ENCODE results near the gene RRM1.
A peak's percentile ranks its signal among the peaks of the same experiment; 100 is the strongest.

RRM1 gene

GRCh38 chr11:4083198-4083597 is 11.4 kb upstream of the RRM1 start:
- no peak overlapping the region for H3K4me3 ChIP-seq (ENCODE audit: extremely low read depth, insufficient read depth, low read length, poor library complexity, severe bottlenecking)
- H3K27ac ChIP-seq (ENCODE audit: low read depth, low read length, severe bottlenecking), result no peak overlapping the region
- WGBS, 2 experiments (ENCODE audit: insufficient coverage in 2 of 2), result 95 to 96% methylated on average over 8 of the region's 9 CpGs
- no peaks in the 10 kb centered on the region for H3K9me3 ChIP-seq (ENCODE audit: control insufficient read depth, low read length)
- H3K4me1 ChIP-seq (ENCODE audit: control insufficient read depth, insufficient read depth, low read length, poor library complexity, severe bottlenecking), result no peaks in the 10 kb centered on the region
- H3K36me3 ChIP-seq (ENCODE audit: control insufficient read depth, insufficient read depth, low read length), result peaks cover 6% of the 10 kb centered on the region

- Histone ChIP-seq H3K4me3 (ENCODE audit: extremely low read depth, insufficient read depth, low read length, poor library complexity, severe bottlenecking) (no peak overlapping the region), H3K9me3 (ENCODE audit: control insufficient read depth, low read length) (no peaks in the 10 kb centered on the region), H3K36me3 (ENCODE audit: control insufficient read depth, insufficient read depth, low read length) (peaks cover 6% of the 10 kb centered on the region), H3K27ac (ENCODE audit: low read depth, low read length, severe bottlenecking) (no peak overlapping the region), H3K4me1 (ENCODE audit: control insufficient read depth, insufficient read depth, low read length, poor library complexity, severe bottlenecking) (no peaks in the 10 kb centered on the region)
- 94 to 96% methylated on average over 8 to 9 of the region's 12 CpGs for WGBS, 2 experiments (ENCODE audit: insufficient coverage in 2 of 2)
Observed at GRCh38 chr11:4084406-4085125, 10.0 kb upstream of the RRM1 start.

GRCh38 chr11:4085575-4085974 is 9.0 kb upstream of the RRM1 start:
- Histone ChIP-seq H3K36me3 (ENCODE audit: control insufficient read depth, insufficient read depth, low read length) (peaks cover 6% of the 10 kb centered on the region), H3K9me3 (ENCODE audit: control insufficient read depth, low read length) (no peaks in the 10 kb centered on the region), H3K4me3 (ENCODE audit: extremely low read depth, insufficient read depth, low read length, poor library complexity, severe bottlenecking) (no peak overlapping the region), H3K27ac (ENCODE audit: low read depth, low read length, severe bottlenecking) (no peak overlapping the region), H3K4me1 (ENCODE audit: control insufficient read depth, insufficient read depth, low read length, poor library complexity, severe bottlenecking) (no peaks in the 10 kb centered on the region)

- no peak overlapping the region for H3K27ac ChIP-seq (ENCODE audit: low read depth, low read length, severe bottlenecking)
- H3K36me3 ChIP-seq (ENCODE audit: control insufficient read depth, insufficient read depth, low read length), result peaks cover 6% of the 10 kb centered on the region
- WGBS, 2 experiments (ENCODE audit: insufficient coverage in 2 of 2), result 95 to 96% methylated on average over 7 to 8 of the region's 8 CpGs
Observed at GRCh38 chr11:4086575-4087353, 7.8 kb upstream of the RRM1 start.

GRCh38 chr11:4087551-4087950 is 7.0 kb upstream of the RRM1 start:
- H3K9me3 ChIP-seq (ENCODE audit: control insufficient read depth, low read length), result no peaks in the 10 kb centered on the region
- H3K36me3 ChIP-seq (ENCODE audit: control insufficient read depth, insufficient read depth, low read length), result peaks cover 6% of the 10 kb centered on the region
- H3K4me3 ChIP-seq (ENCODE audit: extremely low read depth, insufficient read depth, low read length, poor library complexity, severe bottlenecking), result no peak overlapping the region
- 77 to 83% methylated on average over 4 of the region's 5 CpGs for WGBS, 2 experiments (ENCODE audit: insufficient coverage in 2 of 2)
- H3K27ac ChIP-seq (ENCODE audit: low read depth, low read length, severe bottlenecking), result no peak overlapping the region
- H3K4me1 ChIP-seq (ENCODE audit: control insufficient read depth, insufficient read depth, low read length, poor library complexity, severe bottlenecking), result no peaks in the 10 kb centered on the region

More at GRCh38 chr11:4086575-4087353, 7.8 kb upstream of the RRM1 start:
- H3K4me3 ChIP-seq (ENCODE audit: extremely low read depth, insufficient read depth, low read length, poor library complexity, severe bottlenecking), result no peak overlapping the region
- H3K4me1 ChIP-seq (ENCODE audit: control insufficient read depth, insufficient read depth, low read length, poor library complexity, severe bottlenecking), result no peaks in the 10 kb centered on the region
- H3K9me3 ChIP-seq (ENCODE audit: control insufficient read depth, low read length), result no peaks in the 10 kb centered on the region

- 100% methylated on average over 1 to 2 of the region's 2 CpGs for WGBS, 2 experiments (ENCODE audit: insufficient coverage in 2 of 2)
- H3K27ac ChIP-seq (ENCODE audit: low read depth, low read length, severe bottlenecking), result no peak overlapping the region
- no peaks in the 10 kb centered on the region for H3K4me1 ChIP-seq (ENCODE audit: control insufficient read depth, insufficient read depth, low read length, poor library complexity, severe bottlenecking)
- no peaks in the 10 kb centered on the region for H3K36me3 ChIP-seq (ENCODE audit: control insufficient read depth, insufficient read depth, low read length)
- H3K9me3 ChIP-seq (ENCODE audit: control insufficient read depth, low read length), result no peaks in the 10 kb centered on the region
- H3K4me3 ChIP-seq (ENCODE audit: extremely low read depth, insufficient read depth, low read length, poor library complexity, severe bottlenecking), result no peak overlapping the region
Observed at GRCh38 chr11:4090258-4090657, 4.3 kb upstream of the RRM1 start.

- Histone ChIP-seq H3K36me3 (ENCODE audit: control insufficient read depth, insufficient read depth, low read length) (peaks cover 6% of the 10 kb centered on the region), H3K4me3 (ENCODE audit: extremely low read depth, insufficient read depth, low read length, poor library complexity, severe bottlenecking) (no peak overlapping the region), H3K9me3 (ENCODE audit: control insufficient read depth, low read length) (no peaks in the 10 kb centered on the region), H3K27ac (ENCODE audit: low read depth, low read length, severe bottlenecking) (no peak overlapping the region), H3K4me1 (ENCODE audit: control insufficient read depth, insufficient read depth, low read length, poor library complexity, severe bottlenecking) (no peaks in the 10 kb centered on the region)
- 50% methylated on average over 1 of the region's 2 CpGs; no CpG with 5 or more reads in 1 of the 2 experiments for WGBS, 2 experiments (ENCODE audit: insufficient coverage in 2 of 2)
Observed at GRCh38 chr11:4092026-4092425, 2.6 kb upstream of the RRM1 start.

- Histone ChIP-seq H3K9me3 (ENCODE audit: control insufficient read depth, low read length) (no peaks in the 10 kb centered on the region), H3K4me1 (ENCODE audit: control insufficient read depth, insufficient read depth, low read length, poor library complexity, severe bottlenecking) (peaks cover 4% of the 10 kb centered on the region), H3K36me3 (ENCODE audit: control insufficient read depth, insufficient read depth, low read length) (peaks cover 12% of the 10 kb centered on the region), H3K27ac (ENCODE audit: low read depth, low read length, severe bottlenecking) (peak overlapping the region; percentile 93), H3K4me3 (ENCODE audit: extremely low read depth, insufficient read depth, low read length, poor library complexity, severe bottlenecking) (peak overlapping the region; percentile 66)
- 72 to 75% methylated on average over 21 to 23 of the region's 25 CpGs for WGBS, 2 experiments (ENCODE audit: insufficient coverage in 2 of 2)
Observed at GRCh38 chr11:4093519-4094347, 866 bp upstream of the RRM1 start.

- WGBS, 2 experiments (ENCODE audit: insufficient coverage in 2 of 2), result 24 to 35% methylated on average over 6 to 7 of the region's 10 CpGs
- H3K36me3 ChIP-seq (ENCODE audit: control insufficient read depth, insufficient read depth, low read length), result peaks cover 14% of the 10 kb centered on the region
- peak overlapping the region; percentile 93 for H3K27ac ChIP-seq (ENCODE audit: low read depth, low read length, severe bottlenecking)
- peaks cover 4% of the 10 kb centered on the region for H3K4me1 ChIP-seq (ENCODE audit: control insufficient read depth, insufficient read depth, low read length, poor library complexity, severe bottlenecking)
- H3K4me3 ChIP-seq (ENCODE audit: extremely low read depth, insufficient read depth, low read length, poor library complexity, severe bottlenecking), result peak overlapping the region; percentile 66
- no peaks in the 10 kb centered on the region for H3K9me3 ChIP-seq (ENCODE audit: control insufficient read depth, low read length)
Observed at GRCh38 chr11:4095509-4096230, 1.1 kb downstream of the RRM1 start.

- no peak overlapping the region for H3K27ac ChIP-seq (ENCODE audit: low read depth, low read length, severe bottlenecking)
- H3K9me3 ChIP-seq (ENCODE audit: control insufficient read depth, low read length), result no peaks in the 10 kb centered on the region
- peaks cover 31% of the 10 kb centered on the region for H3K36me3 ChIP-seq (ENCODE audit: control insufficient read depth, insufficient read depth, low read length)
- peaks cover 4% of the 10 kb centered on the region for H3K4me1 ChIP-seq (ENCODE audit: control insufficient read depth, insufficient read depth, low read length, poor library complexity, severe bottlenecking)
- H3K4me3 ChIP-seq (ENCODE audit: extremely low read depth, insufficient read depth, low read length, poor library complexity, severe bottlenecking), result no peak overlapping the region
- WGBS, 2 experiments (ENCODE audit: insufficient coverage in 2 of 2), result 100% methylated on average over 1 of the region's 4 CpGs; no CpG with 5 or more reads in 1 of the 2 experiments
Observed at GRCh38 chr11:4098026-4098621, 3.5 kb downstream of the RRM1 start.
